GM23248 (cell line): Measurements from ENCODE around the gene MTREX.

ENCODE experiments used
- EZH2 ChIP-seq: fragments of 200-600 bp; sonication (generic); IDR thresholded peaks from 2 replicates; pipeline ENCODE4 v1.6.1; 2018; ENCODE audit warnings: antibody characterized with exemption, mild to moderate bottlenecking; ENCODE audit not compliant: insufficient read depth, poor library complexity, severe bottlenecking
- EZH2phosphoT487 ChIP-seq: fragments of 200-600 bp; sonication (generic); IDR thresholded peaks from 2 replicates; pipeline ENCODE4 v1.6.1; 2018; ENCODE audit warnings: antibody characterized with exemption, moderate library complexity, mild to moderate bottlenecking, low read depth; ENCODE audit not compliant: insufficient read depth

DNA sequence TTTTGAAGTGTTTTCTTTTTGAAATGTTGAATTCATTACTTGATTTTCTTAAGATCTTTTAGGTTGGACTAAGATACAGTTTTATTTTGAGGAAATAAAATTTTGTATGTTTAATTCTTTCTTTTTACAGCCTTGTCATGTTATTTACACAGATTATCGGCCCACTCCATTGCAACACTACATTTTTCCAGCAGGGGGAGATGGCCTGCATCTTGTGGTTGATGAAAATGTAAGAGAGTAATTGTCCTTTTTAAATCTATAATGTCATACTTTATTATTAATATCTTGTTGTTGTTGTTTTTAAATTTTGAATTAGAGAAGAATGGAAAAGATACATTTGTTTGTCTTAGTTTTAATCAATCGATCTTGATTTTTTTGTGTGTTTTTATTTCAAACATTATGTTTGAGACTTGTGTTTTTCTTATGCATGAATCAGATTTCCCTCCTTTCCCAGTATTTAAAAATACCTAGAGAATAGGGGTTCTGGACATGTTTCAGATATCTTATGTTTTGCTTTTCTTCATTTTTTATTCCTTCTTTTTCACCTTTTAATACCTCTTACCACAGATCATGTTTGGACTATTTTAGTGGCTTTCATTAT lies 36.7 kb downstream of the MTREX start:
- TF ChIP-seq EZH2phosphoT487 (no peak), EZH2 (no peak)
